OCI-LY1 (cell line): ENCODE measurements around the gene C2CD3.

Experiments used
- EZH2 ChIP-seq: fragments of 200-600 bp; sonication (generic), shearing (Covaris generic); IDR thresholded peaks from 2 replicates; pipeline ENCODE4 v1.8.0; 2017; ENCODE audit warnings: borderline replicate concordance, mixed run types, mild to moderate bottlenecking, antibody characterized with exemption, low read length, moderate library complexity, mixed read lengths
- TF ChIP-seq, protein P1 (sequence below): fragments of 200-600 bp; sonication (generic), shearing (Covaris generic); IDR thresholded peaks from 2 replicates; pipeline ENCODE4 v1.5.1; 2017; ENCODE audit warnings: mild to moderate bottlenecking, antibody characterized with exemption, low read length, moderate library complexity, mixed read lengths

DNA sequence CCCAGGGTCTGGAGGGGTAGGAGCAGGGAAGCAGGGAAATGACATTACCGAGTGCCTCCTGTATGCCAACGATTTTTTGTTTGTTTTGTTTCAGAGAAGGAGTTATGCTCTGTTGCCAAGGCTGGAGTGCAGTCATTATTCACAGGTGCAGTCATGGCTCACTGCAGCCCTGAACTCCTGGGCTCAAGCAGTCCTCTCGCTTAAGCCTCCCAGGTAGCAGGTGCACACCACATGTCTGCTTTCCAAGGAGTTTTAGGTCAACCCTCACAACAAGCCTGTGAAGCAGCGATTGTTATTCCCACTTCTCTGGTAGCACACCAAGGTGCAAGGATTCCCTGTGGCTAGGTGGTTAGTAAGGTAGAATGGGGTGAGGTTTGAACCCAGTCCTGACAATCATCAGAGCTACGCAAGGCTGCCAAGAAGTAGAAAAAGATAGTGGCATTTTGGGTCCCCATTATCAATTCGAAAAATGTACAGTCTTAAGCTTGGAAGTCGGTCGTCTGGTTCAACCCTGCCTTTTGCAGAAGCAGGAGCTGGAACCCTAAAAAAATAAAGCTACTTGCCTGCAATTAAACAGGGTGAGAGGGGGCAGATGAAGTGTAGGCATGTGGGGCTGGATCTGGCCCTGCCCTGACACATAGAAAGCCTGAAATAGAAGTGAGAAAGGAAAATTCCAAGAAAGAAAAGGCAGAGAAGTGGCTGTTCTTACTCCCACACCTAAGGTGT, 171.1 kb downstream of the C2CD3 start:
- TF ChIP-seq, protein P1, sequence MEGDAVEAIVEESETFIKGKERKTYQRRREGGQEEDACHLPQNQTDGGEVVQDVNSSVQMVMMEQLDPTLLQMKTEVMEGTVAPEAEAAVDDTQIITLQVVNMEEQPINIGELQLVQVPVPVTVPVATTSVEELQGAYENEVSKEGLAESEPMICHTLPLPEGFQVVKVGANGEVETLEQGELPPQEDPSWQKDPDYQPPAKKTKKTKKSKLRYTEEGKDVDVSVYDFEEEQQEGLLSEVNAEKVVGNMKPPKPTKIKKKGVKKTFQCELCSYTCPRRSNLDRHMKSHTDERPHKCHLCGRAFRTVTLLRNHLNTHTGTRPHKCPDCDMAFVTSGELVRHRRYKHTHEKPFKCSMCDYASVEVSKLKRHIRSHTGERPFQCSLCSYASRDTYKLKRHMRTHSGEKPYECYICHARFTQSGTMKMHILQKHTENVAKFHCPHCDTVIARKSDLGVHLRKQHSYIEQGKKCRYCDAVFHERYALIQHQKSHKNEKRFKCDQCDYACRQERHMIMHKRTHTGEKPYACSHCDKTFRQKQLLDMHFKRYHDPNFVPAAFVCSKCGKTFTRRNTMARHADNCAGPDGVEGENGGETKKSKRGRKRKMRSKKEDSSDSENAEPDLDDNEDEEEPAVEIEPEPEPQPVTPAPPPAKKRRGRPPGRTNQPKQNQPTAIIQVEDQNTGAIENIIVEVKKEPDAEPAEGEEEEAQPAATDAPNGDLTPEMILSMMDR, result no peak
- TF ChIP-seq EZH2, result no peak
